PC-3 (cell line): Measurements from ENCODE around the gene AWAT2. TPM values are rescaled to one million over a fixed set of nuclear protein-coding genes. Genes with fewer than 3 reads are reported as not detected.
A peak's percentile ranks its signal among the peaks of the same experiment; 100 is the strongest.

ENCODE experiments used
- ATAC-seq: fragments of 200-7000 bp; cut with Tn5 transposase; 2 replicates; pipeline ENCODE4 v1.9.1; 2020; ENCODE audit warnings: mild to moderate bottlenecking, moderate library complexity
- Bru-seq: library from RNA; stranded (reverse); fragments of 400-500 nt; gene quantifications from one replicate; lab custom pipeline; 2021; lab: Mats Ljungman, UMichigan
- BruChase-seq, 2 experiments: library from RNA; stranded (reverse); fragments of 400-500 nt; gene quantifications; one replicate each; lab custom pipeline; 2021; lab: Mats Ljungman, UMichigan
- BruUV-seq: library from RNA; stranded (reverse); fragments of 400-500 nt; replicated peaks from 2 replicates; lab custom pipeline; 2021; lab: Mats Ljungman, UMichigan
- CTCF ChIA-PET: fragments of 300-600 bp; sonication (Branson Sonifier 250); formaldehyde crosslinking; loops from one replicate; lab custom pipeline; 2022; ENCODE audit warnings: antibody characterized with exemption; lab: Charles Lee
- POLR2A ChIA-PET: fragments of 300-600 bp; sonication (Branson Sonifier 250); formaldehyde crosslinking; loops from one replicate; lab custom pipeline; 2022; ENCODE audit warnings: antibody characterized with exemption; ENCODE audit not compliant: unreplicated experiment; lab: Charles Lee
- DNase-seq: peaks from one replicate; pipeline ENCODE4 v3.0.0-alpha.2; 2015
- H2AFZ ChIP-seq: fragments of 300-600 bp; sonication (generic); 2 replicates; pipeline ENCODE4 v1.6.0; 2016; ENCODE audit warnings: antibody characterized with exemption, low read length
- H3F3A ChIP-seq: fragments of 300-600 bp; sonication (generic); one replicate; pipeline ENCODE4 v1.6.0; 2017; ENCODE audit warnings: antibody characterized with exemption, low read length, control low read depth, mild to moderate bottlenecking; ENCODE audit not compliant: unreplicated experiment
- H3K27ac ChIP-seq: fragments of 300-600 bp; sonication (generic); 2 replicates; pipeline ENCODE4 v1.5.1; 2016; ENCODE audit warnings: mild to moderate bottlenecking, low read length
- H3K27me3 ChIP-seq: fragments of 300-600 bp; sonication (generic); 2 replicates; pipeline ENCODE4 v1.6.1; 2016; ENCODE audit warnings: low read length, mixed read lengths
- H3K36me3 ChIP-seq: fragments of 300-600 bp; sonication (generic); 2 replicates; pipeline ENCODE4 v1.6.1; 2016; ENCODE audit warnings: low read depth, mixed run types, low read length, mixed read lengths
- H3K4me1 ChIP-seq: fragments of 300-600 bp; sonication (generic); 2 replicates; pipeline ENCODE4 v1.5.1; 2016; ENCODE audit warnings: low read length; ENCODE audit not compliant: insufficient read depth
- H3K4me2 ChIP-seq: fragments of 300-600 bp; sonication (generic); 2 replicates; pipeline ENCODE4 v1.6.0; 2016; ENCODE audit warnings: low read length
- H3K4me3 ChIP-seq: fragments of 300-600 bp; sonication (generic); 2 replicates; pipeline ENCODE4 v1.5.1; 2016; ENCODE audit warnings: mild to moderate bottlenecking, low read length, mixed read lengths
- H3K79me2 ChIP-seq: fragments of 300-600 bp; sonication (generic); 2 replicates; pipeline ENCODE4 v1.6.1; 2017; ENCODE audit warnings: low read length, mixed read lengths
- H3K9ac ChIP-seq: fragments of 300-600 bp; sonication (generic); 2 replicates; pipeline ENCODE4 v1.6.0; 2016; ENCODE audit warnings: mild to moderate bottlenecking, low read length
- H3K9me2 ChIP-seq: fragments of 300-600 bp; sonication (generic); replicated peaks from 2 replicates; pipeline ENCODE4 v1.6.1; 2016; ENCODE audit warnings: mixed run types, low read length, mixed read lengths
- H3K9me3 ChIP-seq: fragments of 300-600 bp; sonication (generic); 2 replicates; pipeline ENCODE4 v1.6.1; 2016; ENCODE audit warnings: low read length, mixed read lengths
- H4K20me1 ChIP-seq: fragments of 300-600 bp; sonication (generic); 2 replicates; pipeline ENCODE4 v1.6.1; 2016; ENCODE audit warnings: low read length, mixed read lengths
- CTCF ChIP-seq: fragments of 300-600 bp; sonication (generic); conservative IDR thresholded peaks from 2 replicates; pipeline ENCODE4 v1.5.1; 2017; ENCODE audit warnings: antibody characterized with exemption, low read depth, mild to moderate bottlenecking, low read length
- EZH2 ChIP-seq: fragments of 300-600 bp; sonication (generic); IDR thresholded peaks from one replicate; pipeline ENCODE4 v1.6.1; 2017; ENCODE audit warnings: antibody characterized with exemption, mild to moderate bottlenecking, low read length; ENCODE audit not compliant: unreplicated experiment
- EZH2phosphoT487 ChIP-seq: fragments of 300-600 bp; sonication (generic); IDR thresholded peaks from 2 replicates; pipeline ENCODE4 v1.6.1; 2018; ENCODE audit warnings: mild to moderate bottlenecking, antibody characterized with exemption, low read length, borderline replicate concordance
- intact Hi-C: fragments of 100-400 bp; cut with micrococcal nuclease; formaldehyde crosslinking; loops from 2 replicates; pipeline ENCODE4 v1.9.0; 2023
- long read RNA-seq: library from polyadenylated mRNA; unstranded; transcript quantifications from one replicate; pipeline ENCODE4 v2.0.0, GENCODE V29; 2021; ENCODE audit not compliant: unreplicated experiment
- total RNA-seq: library from RNA; depleted of rRNA; stranded (reverse); fragments of >200 nt; gene quantifications from 2 replicates; pipeline ENCODE4 v1.2.3, GENCODE V29; 2014; rRNA removed

The AWAT2 gene, protein sequence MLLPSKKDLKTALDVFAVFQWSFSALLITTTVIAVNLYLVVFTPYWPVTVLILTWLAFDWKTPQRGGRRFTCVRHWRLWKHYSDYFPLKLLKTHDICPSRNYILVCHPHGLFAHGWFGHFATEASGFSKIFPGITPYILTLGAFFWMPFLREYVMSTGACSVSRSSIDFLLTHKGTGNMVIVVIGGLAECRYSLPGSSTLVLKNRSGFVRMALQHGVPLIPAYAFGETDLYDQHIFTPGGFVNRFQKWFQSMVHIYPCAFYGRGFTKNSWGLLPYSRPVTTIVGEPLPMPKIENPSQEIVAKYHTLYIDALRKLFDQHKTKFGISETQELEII
- total RNA-seq (not detected in 2 replicates), Bru-seq, nascent RNA (percentile 34 among the genes with signal in this experiment), BruChase-seq, experiment 1, labeled RNA remaining after a 6-hour chase (percentile 40 among the genes with signal in this experiment), BruChase-seq, experiment 2, labeled RNA remaining after a 2-hour chase (percentile 40 among the genes with signal in this experiment)
- long read RNA-seq = 0 reads

- Histone ChIP-seq H3K4me1 (peaks cover 25% of the 10 kb centered on the region), H3K27me3 (no peaks in the 10 kb centered on the region), H3K9ac (no peak within 1 kb of the TSS), H3K36me3 (no peaks in the 10 kb centered on the region), H3K79me2 (no peaks in the 10 kb centered on the region), H3F3A (no peaks in the 10 kb centered on the region), H3K4me2 (no peak within 1 kb of the TSS), H3K4me3 (no peak within 1 kb of the TSS), H3K9me3 (no peaks in the 10 kb centered on the region), H3K27ac (no peak within 1 kb of the TSS), H2AFZ (no peak within 1 kb of the TSS), H4K20me1 (no peaks in the 10 kb centered on the region), H3K9me2 (no peaks in the 10 kb centered on the region)
- ATAC-seq (no peak), DNase-seq (no peak)
- intact Hi-C loops = no loop called here
- POLR2A ChIA-PET = no interaction called here
- BruUV-seq = no TSS peak
- CTCF ChIA-PET = no interaction called here
- no peak for TF ChIP-seq EZH2phosphoT487
Observed at GRCh38 chrX:70049925-70050324, at the start of gene AWAT2. Gene AWAT2 (minus strand): TSS chrX:70049938. CDS start chrX:70049932, 6 bp downstream.

GRCh38 chrX:70096052-70096451, 46.3 kb upstream of the AWAT2 start:
- Histone ChIP-seq H3K4me1 (no peaks in the 10 kb centered on the region), H3K4me3 (no peak overlapping the region), H3F3A (no peaks in the 10 kb centered on the region), H3K4me2 (no peak overlapping the region), H3K27ac (no peak overlapping the region), H3K27me3 (no peaks in the 10 kb centered on the region), H3K9me3 (no peaks in the 10 kb centered on the region), H3K9me2 (no peaks in the 10 kb centered on the region), H3K9ac (no peak overlapping the region), H2AFZ (no peak overlapping the region), H3K36me3 (no peaks in the 10 kb centered on the region), H3K79me2 (no peaks in the 10 kb centered on the region), H4K20me1 (no peaks in the 10 kb centered on the region)
- TF ChIP-seq CTCF (peak; percentile 74), EZH2 (no peak), EZH2phosphoT487 (no peak)
- BruUV-seq = no TSS peak
- CTCF ChIA-PET = interaction anchor here (0.6 to 1.5 kb wide), 6 partner anchors 8 to 140 kb away, joined by 3 to 9 read pairs (median 4); no protein-coding TSS in a partner anchor
- ATAC-seq (peak; percentile 89), DNase-seq (peak; percentile 56)
- intact Hi-C loops = loop anchor here (1.0 to 10.0 kb wide), 2 partner anchors 63 to 671 kb away; no protein-coding TSS in a partner anchor
- POLR2A ChIA-PET = no interaction called here

- POLR2A ChIA-PET = no interaction called here
- Histone ChIP-seq H3K36me3 (no peaks in the 10 kb centered on the region), H3K9me3 (no peaks in the 10 kb centered on the region), H2AFZ (no peak overlapping the region), H3K4me2 (no peak overlapping the region), H3K9me2 (no peaks in the 10 kb centered on the region), H4K20me1 (no peaks in the 10 kb centered on the region), H3K27me3 (no peaks in the 10 kb centered on the region), H3K27ac (no peak overlapping the region), H3K79me2 (no peaks in the 10 kb centered on the region), H3K9ac (no peak overlapping the region), H3K4me1 (peaks cover 35% of the 10 kb centered on the region), H3F3A (no peaks in the 10 kb centered on the region), H3K4me3 (no peak overlapping the region)
- TF ChIP-seq CTCF = no peak
- no peak for TF ChIP-seq EZH2phosphoT487
- no peak for TF ChIP-seq EZH2
- CTCF ChIA-PET = no interaction called here
- intact Hi-C loops = loop anchor here (10.0 kb wide), 1 partner anchor 667 kb away; no protein-coding TSS in a partner anchor
- no peak for DNase-seq
- BruUV-seq = no TSS peak
- ATAC-seq = no peak
Observed at GRCh38 chrX:70092247-70092646, 42.5 kb upstream of the AWAT2 start.
